H9 (cell line): ENCODE measurements around the gene PDE7B. TPM values are rescaled to one million over a fixed set of nuclear protein-coding genes. Genes with fewer than 3 reads are reported as not detected.
A peak's percentile ranks its signal among the peaks of the same experiment; 100 is the strongest.

ENCODE experiments used
- DNase-seq: peaks from one replicate; pipeline ENCODE4 v3.0.0-alpha.2; 2017
- H2AFZ ChIP-seq: one replicate; pipeline ENCODE4 v1.6.1; 2013; ENCODE audit warnings: mild to moderate bottlenecking, low read length, control low read depth, moderate library complexity
- H2AK5ac ChIP-seq: 2 replicates; pipeline ENCODE4 v1.6.1; 2013; ENCODE audit warnings: low read length, control low read depth, mixed read lengths; ENCODE audit not compliant: insufficient read length
- H2BK120ac ChIP-seq: one replicate; pipeline ENCODE4 v1.6.1; 2013; ENCODE audit warnings: low read depth, mild to moderate bottlenecking, low read length, control low read depth, inconsistent platforms; ENCODE audit not compliant: poor library complexity, severe bottlenecking
- H2BK12ac ChIP-seq: 2 replicates; pipeline ENCODE4 v1.6.1; 2013; ENCODE audit warnings: low read length, control low read depth, mixed read lengths, low read depth; ENCODE audit not compliant: insufficient read length
- H2BK15ac ChIP-seq: 2 replicates; pipeline ENCODE4 v1.6.1; 2013; ENCODE audit warnings: low read depth, low read length, control low read depth
- H2BK20ac ChIP-seq: one replicate; pipeline ENCODE4 v1.6.1; 2013; ENCODE audit warnings: low read depth, mild to moderate bottlenecking, low read length, control low read depth, inconsistent platforms; ENCODE audit not compliant: poor library complexity, severe bottlenecking
- H2BK5ac ChIP-seq: 2 replicates; pipeline ENCODE4 v1.6.1; 2013; ENCODE audit warnings: low read length, control low read depth, mixed read lengths; ENCODE audit not compliant: insufficient read length
- H3K14ac ChIP-seq: 2 replicates; pipeline ENCODE4 v1.6.1; 2013; ENCODE audit warnings: low read length, control low read depth; ENCODE audit not compliant: insufficient read depth
- H3K18ac ChIP-seq: 2 replicates; pipeline ENCODE4 v1.6.1; 2013; ENCODE audit warnings: low read depth, mild to moderate bottlenecking, mixed read lengths, low read length, control low read depth; ENCODE audit not compliant: insufficient read length
- H3K23ac ChIP-seq: 2 replicates; pipeline ENCODE4 v1.6.1; 2013; ENCODE audit warnings: low read length, control low read depth, mixed read lengths, low read depth; ENCODE audit not compliant: insufficient read length
- H3K23me2 ChIP-seq: 2 replicates; pipeline ENCODE4 v1.6.1; 2013; ENCODE audit warnings: low read depth, mild to moderate bottlenecking, mixed read lengths, low read length, control low read depth; ENCODE audit not compliant: insufficient read length, poor library complexity, severe bottlenecking
- H3K27ac ChIP-seq: 2 replicates; pipeline ENCODE4 v1.5.1; 2013; ENCODE audit warnings: low read length, control low read depth, mixed read lengths, low read depth; ENCODE audit not compliant: insufficient read length
- H3K27me3 ChIP-seq: 2 replicates; pipeline ENCODE4 v1.6.1; 2013; ENCODE audit warnings: low read length, control low read depth, inconsistent platforms; ENCODE audit not compliant: insufficient read depth
- H3K4ac ChIP-seq: 2 replicates; pipeline ENCODE4 v1.6.1; 2013; ENCODE audit warnings: low read depth, mild to moderate bottlenecking, control low read depth, inconsistent platforms, low read length, moderate library complexity
- H3K4me1 ChIP-seq: 2 replicates; pipeline ENCODE4 v1.6.1; 2013; ENCODE audit warnings: low read length, control low read depth, inconsistent platforms; ENCODE audit not compliant: insufficient read depth
- H3K4me2 ChIP-seq: 2 replicates; pipeline ENCODE4 v1.6.1; 2013; ENCODE audit warnings: low read length, control low read depth, mixed read lengths; ENCODE audit not compliant: insufficient read length, insufficient read depth
- H3K56ac ChIP-seq: 2 replicates; pipeline ENCODE4 v1.6.1; 2013; ENCODE audit warnings: low read depth, mild to moderate bottlenecking, mixed read lengths, low read length, control low read depth; ENCODE audit not compliant: insufficient read length
- H3K79me1 ChIP-seq: 2 replicates; pipeline ENCODE4 v1.6.1; 2013; ENCODE audit warnings: low read depth, mild to moderate bottlenecking, moderate library complexity, low read length, control low read depth, inconsistent platforms; ENCODE audit not compliant: insufficient read depth, poor library complexity, severe bottlenecking
- H3K79me2 ChIP-seq: 2 replicates; pipeline ENCODE4 v1.6.1; 2013; ENCODE audit warnings: low read length, control low read depth, inconsistent platforms; ENCODE audit not compliant: insufficient read depth
- H3K9ac ChIP-seq: 2 replicates; pipeline ENCODE4 v1.6.1; 2013; ENCODE audit warnings: low read length, control low read depth, mixed read lengths; ENCODE audit not compliant: insufficient read length; ENCODE audit errors: extremely low read depth
- H3K9me3 ChIP-seq: one replicate; pipeline ENCODE4 v1.6.1; 2013; ENCODE audit warnings: low read depth, low read length, inconsistent platforms; ENCODE audit not compliant: control insufficient read depth
- H3T11ph ChIP-seq: one replicate; pipeline ENCODE4 v1.6.1; 2013; ENCODE audit warnings: mild to moderate bottlenecking, low read length, control low read depth, inconsistent platforms
- H4K20me1 ChIP-seq: one replicate; pipeline ENCODE4 v1.6.1; 2013; ENCODE audit not compliant: control insufficient read depth, insufficient read length, insufficient read depth
- H4K5ac ChIP-seq: 2 replicates; pipeline ENCODE4 v1.6.1; 2013; ENCODE audit warnings: low read depth, mild to moderate bottlenecking, mixed read lengths, low read length, control low read depth; ENCODE audit not compliant: insufficient read length
- H4K8ac ChIP-seq: replicated peaks from 2 replicates; pipeline ENCODE4 v1.6.1; 2013; ENCODE audit warnings: low read length, control low read depth, mixed read lengths, low read depth; ENCODE audit not compliant: insufficient read length
- H4K91ac ChIP-seq: 2 replicates; pipeline ENCODE4 v1.6.1; 2013; ENCODE audit warnings: low read depth, mild to moderate bottlenecking, moderate library complexity, mixed read lengths, low read length, control low read depth; ENCODE audit not compliant: insufficient read length
- H3K27ac Mint-ChIP-seq, 3 experiments: 2 replicates in 2 of 3; 3 replicates in 1 of 3; pipeline ENCODE4 v1.8.0; 2020 to 2021; ENCODE audit warnings: mixed read lengths in 3 of 3, mild to moderate bottlenecking in 1 of 3, moderate library complexity in 1 of 3
- H3K27me3 Mint-ChIP-seq: 2 replicates; pipeline ENCODE4 v1.8.0; 2021; ENCODE audit warnings: low read depth, mild to moderate bottlenecking, moderate library complexity, mixed read lengths
- H3K36me3 Mint-ChIP-seq, 3 experiments: 2 replicates in 2 of 3; 3 replicates in 1 of 3; pipeline ENCODE4 v1.8.0; 2020 to 2021; ENCODE audit warnings: low read depth in 3 of 3, mixed read lengths in 3 of 3; ENCODE audit not compliant: insufficient read depth in 1 of 3
- H3K4me1 Mint-ChIP-seq, 2 experiments: 2 replicates each; pipeline ENCODE4 v1.8.0; 2020; ENCODE audit warnings: mixed read lengths in 2 of 2
- H3K4me3 Mint-ChIP-seq, 2 experiments: 2 replicates in 1 of 2; 3 replicates in 1 of 2; pipeline ENCODE4 v1.8.0; 2020 to 2021; ENCODE audit warnings: mild to moderate bottlenecking in 2 of 2, mixed read lengths in 2 of 2, moderate library complexity in 1 of 2
- H3K9me3 Mint-ChIP-seq, 2 experiments: 2 replicates in 1 of 2; 3 replicates in 1 of 2; pipeline ENCODE4 v1.8.0; 2020; ENCODE audit warnings: mild to moderate bottlenecking in 2 of 2, mixed read lengths in 2 of 2, moderate library complexity in 1 of 2
- total RNA-seq: library from RNA; stranded (reverse); gene quantifications from 2 replicates; pipeline ENCODE4 v1.2.1, GENCODE V29; 2021
- TF ChIP-seq, protein P1 (sequence below): fragments of 200-600 bp; sonication (generic); conservative IDR thresholded peaks from 3 replicates; pipeline ENCODE4 v1.8.0; 2021; ENCODE audit warnings: antibody characterized with exemption, mild to moderate bottlenecking

The PDE7B gene
- total RNA-seq, 1 experiment from 2014 or later, result not detected

DNA sequence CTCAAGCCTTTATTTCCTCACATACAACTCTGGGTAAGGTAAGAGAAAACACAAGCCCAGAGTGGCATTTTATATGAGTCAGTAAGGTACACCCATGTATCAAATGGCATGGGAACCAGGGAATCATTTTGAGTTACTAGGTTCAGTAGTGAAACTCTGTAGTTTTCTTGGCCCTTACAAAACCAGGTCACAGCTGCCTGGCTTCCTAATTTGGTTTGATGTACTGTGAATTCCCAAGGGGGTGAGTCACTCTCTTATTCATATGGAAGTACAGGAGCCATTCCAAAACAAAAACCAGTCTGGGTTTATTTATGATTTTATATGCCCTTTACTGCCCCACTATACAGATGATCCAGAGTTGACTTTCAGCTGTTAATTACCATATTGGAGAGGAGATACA, 70.7 kb downstream of the PDE7B start:
- Mint-ChIP-seq H3K27ac (peak overlapping the region; percentile 61 to 87 (median 82); a peak in 6 of 7 replicates), H3K4me1 (peaks cover 20 to 26% of the 10 kb centered on the region in 2 experiments), H3K36me3 (peaks cover 0 to 7% (median 6%) of the 10 kb centered on the region in 3 experiments; a peak in 4 of 7 replicates), H3K27me3 (no peaks in the 10 kb centered on the region), H3K4me3 (no peak overlapping the region), H3K9me3 (peaks cover 4 to 5% of the 10 kb centered on the region in 2 experiments; a peak in 2 of 5 replicates)
- no peak overlapping the region for H2BK15ac ChIP-seq
- H3T11ph ChIP-seq, result no peak overlapping the region
- no peak overlapping the region for H4K91ac ChIP-seq
- no peaks in the 10 kb centered on the region for H3K27me3 ChIP-seq
- H3K79me2 ChIP-seq, result no peaks in the 10 kb centered on the region
- H3K79me1 ChIP-seq, result no peaks in the 10 kb centered on the region
- peak overlapping the region; percentile 93 for H2BK12ac ChIP-seq
- no peak overlapping the region for H3K18ac ChIP-seq
- no peak overlapping the region for H2BK120ac ChIP-seq
- no peak overlapping the region for H3K4ac ChIP-seq
- no peak overlapping the region for H4K8ac ChIP-seq
- H3K4me2 ChIP-seq, result no peak overlapping the region
- no peak overlapping the region for H3K23ac ChIP-seq
- H3K27ac ChIP-seq, result peak overlapping the region; percentile 88
- no peaks in the 10 kb centered on the region for H3K23me2 ChIP-seq
- H3K14ac ChIP-seq, result peak overlapping the region; percentile 49; the same call in 1 of the 2 replicates
- H2BK20ac ChIP-seq, result no peak overlapping the region
- no peaks in the 10 kb centered on the region for H3K9me3 ChIP-seq
- DNase-seq, result peak; percentile 44
- no peak overlapping the region for H3K56ac ChIP-seq
- H3K9ac ChIP-seq, result no peak overlapping the region
- no peak overlapping the region for H2AK5ac ChIP-seq
- TF ChIP-seq, protein P1, sequence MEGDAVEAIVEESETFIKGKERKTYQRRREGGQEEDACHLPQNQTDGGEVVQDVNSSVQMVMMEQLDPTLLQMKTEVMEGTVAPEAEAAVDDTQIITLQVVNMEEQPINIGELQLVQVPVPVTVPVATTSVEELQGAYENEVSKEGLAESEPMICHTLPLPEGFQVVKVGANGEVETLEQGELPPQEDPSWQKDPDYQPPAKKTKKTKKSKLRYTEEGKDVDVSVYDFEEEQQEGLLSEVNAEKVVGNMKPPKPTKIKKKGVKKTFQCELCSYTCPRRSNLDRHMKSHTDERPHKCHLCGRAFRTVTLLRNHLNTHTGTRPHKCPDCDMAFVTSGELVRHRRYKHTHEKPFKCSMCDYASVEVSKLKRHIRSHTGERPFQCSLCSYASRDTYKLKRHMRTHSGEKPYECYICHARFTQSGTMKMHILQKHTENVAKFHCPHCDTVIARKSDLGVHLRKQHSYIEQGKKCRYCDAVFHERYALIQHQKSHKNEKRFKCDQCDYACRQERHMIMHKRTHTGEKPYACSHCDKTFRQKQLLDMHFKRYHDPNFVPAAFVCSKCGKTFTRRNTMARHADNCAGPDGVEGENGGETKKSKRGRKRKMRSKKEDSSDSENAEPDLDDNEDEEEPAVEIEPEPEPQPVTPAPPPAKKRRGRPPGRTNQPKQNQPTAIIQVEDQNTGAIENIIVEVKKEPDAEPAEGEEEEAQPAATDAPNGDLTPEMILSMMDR, result no peak
- H3K4me1 ChIP-seq, result peaks cover 4% of the 10 kb centered on the region
- no peak overlapping the region for H2BK5ac ChIP-seq
- H4K5ac ChIP-seq, result no peak overlapping the region
- no peaks in the 10 kb centered on the region for H4K20me1 ChIP-seq
- peak overlapping the region; percentile 59 for H2AFZ ChIP-seq
